Heart left ventricle (tissue), 16 donors: ENCODE results near the gene URGCP. TPM values are rescaled to one million over a fixed set of nuclear protein-coding genes. Genes with fewer than 3 reads are reported as not detected.

Experiments used
- ATAC-seq, 4 donors: fragments of 200-7000 bp; cut with Tn5 transposase; one replicate each; pipeline ENCODE4 v1.9.1; 2020 to 2022; ENCODE audit warnings: moderate library complexity in 4 of 4, mild to moderate bottlenecking in 3 of 4, moderate number of reproducible peaks in 1 of 4
- DNase-seq, 5 donors: peaks; one replicate each; pipeline ENCODE4 v3.0.0-alpha.2; 2020
- H3K27ac ChIP-seq, 12 donors: fragments of 200-600 bp; sonication (generic) in 4 of 12; one replicate each; pipeline versions ENCODE4 v1.5.0 to v1.8.0; 2016 to 2022; ENCODE audit warnings: mild to moderate bottlenecking in 2 of 12
- H3K27me3 ChIP-seq, 9 donors: fragments of 200-600 bp; sonication (generic) in 2 of 9; one replicate each; pipeline versions ENCODE4 v1.5.1 to v1.8.0; 2016 to 2022; ENCODE audit warnings: mild to moderate bottlenecking in 3 of 9
- H3K36me3 ChIP-seq, 9 donors: fragments of 200-600 bp; sonication (generic) in 2 of 9; one replicate each; pipeline versions ENCODE4 v1.5.0 to v1.8.0; 2018 to 2022; ENCODE audit warnings: mild to moderate bottlenecking in 2 of 9
- H3K4me1 ChIP-seq, 12 donors: fragments of 200-600 bp; sonication (generic) in 4 of 12; one replicate each; pipeline versions ENCODE4 v1.5.0 to v1.8.0; 2016 to 2022; ENCODE audit warnings: mild to moderate bottlenecking in 3 of 12
- H3K4me3 ChIP-seq, 12 donors: fragments of 200-600 bp; sonication (generic) in 4 of 12; one replicate each; pipeline versions ENCODE4 v1.5.0 to v1.8.0; 2017 to 2022; ENCODE audit warnings: mild to moderate bottlenecking in 9 of 12, moderate library complexity in 4 of 12
- H3K9me3 ChIP-seq, 12 donors: fragments of 200-600 bp; sonication (generic) in 4 of 12; one replicate each; pipeline versions ENCODE4 v1.5.0 to v1.8.0; 2016 to 2022; ENCODE audit warnings: mild to moderate bottlenecking in 1 of 12
- POLR2A ChIP-seq, 2 donors: fragments of 450-650 bp; IDR thresholded peaks; one replicate each; pipeline ENCODE4 v1.6.1; 2017; ENCODE audit warnings: antibody characterized with exemption in 2 of 2, mild to moderate bottlenecking in 2 of 2, moderate library complexity in 2 of 2
- WGBS, 4 donors: extraction: QIAGEN DNeasy Blood & Tissue Kit in 2 of 4; methylation state at CpG; one replicate each; pipeline versions ENCODE4 v1.1.5 to v1.1.7; 2013 to 2018; 5-methylcytosine and 5-hydroxymethylcytosine counted together
- intact Hi-C, 10 donors: fragments of 100-400 bp; cut with DNase I; formaldehyde crosslinking; loops; one replicate each; pipeline versions ENCODE4 v1.11.1 to v1.14.2; 2022
- polyA plus RNA-seq, 2 donors: library from polyadenylated mRNA; stranded (reverse); fragments of 200-250 nt; gene quantifications; one replicate each; pipeline ENCODE4 v1.2.3, GENCODE V29; 2013
- total RNA-seq, 9 donors: library from RNA; depleted of rRNA in 2 of 9; stranded (reverse); fragments of >200 nt in 2 of 9; fragmentation: NEBNext Ultra II Directional in 3 of 9; extraction: Animal tissue kit (Norgen Biotek cat#: 25700) in 3 of 9; gene quantifications; one replicate each; pipeline versions ENCODE4 v1.1.0 to v1.2.4, GENCODE V29; 2016 to 2023
- TF ChIP-seq, protein P1 (sequence below), 12 donors: fragments of 200-600 bp; sonication (generic) in 4 of 12; IDR thresholded peaks; one replicate each; pipeline versions ENCODE4 v1.5.0 to v1.8.0; 2018 to 2022; ENCODE audit warnings: antibody characterized with exemption in 12 of 12, mild to moderate bottlenecking in 5 of 12
- donor health status: ischemic (EF 13 %, LVEDD 7.1; RV severe dilation, severe dysfunction).
- donor health status: healthy with polysubstance abuse.
- donor health status: DM: no; HTN: yes; CAD: no.
- donor health status: DM: no; HTN: no; CAD: no.
- donor health status: ischemic (EF 25% LVEDD 6.9; RV normal size, moderate dysfunction).
- donor health status: ischemic (EF 25% LVEDD 5.7; RV mildly dilated, moderate dysfunction).
- donor health status: healthy.
- donor health status: DM: yes; HTN: yes; CAD: no.
- donor health status: ischemic (EF 35%, LVEDD 5.7; RV mildly dilated, moderate dysfunction).
- donor health status: nonischemic (EF 11% LVEDD 7.7; RV severe dilation, severe dysfunction).
- donor health status: DM: yes; HTN: yes; CAD: no.
- donor health status: PGD.
- donor health status: ischemic (EF 29% LVEDD 5.4; RV normal size, mild dysfunction).
- donor health status: nonischemic (EF 23%, LVEDD 6.1; RV moderate dilation, normal function).

The URGCP gene
- total and polyA plus RNA-seq, 11 donors: 23.6 to 43.7 (median 37.6) TPM

DNA sequence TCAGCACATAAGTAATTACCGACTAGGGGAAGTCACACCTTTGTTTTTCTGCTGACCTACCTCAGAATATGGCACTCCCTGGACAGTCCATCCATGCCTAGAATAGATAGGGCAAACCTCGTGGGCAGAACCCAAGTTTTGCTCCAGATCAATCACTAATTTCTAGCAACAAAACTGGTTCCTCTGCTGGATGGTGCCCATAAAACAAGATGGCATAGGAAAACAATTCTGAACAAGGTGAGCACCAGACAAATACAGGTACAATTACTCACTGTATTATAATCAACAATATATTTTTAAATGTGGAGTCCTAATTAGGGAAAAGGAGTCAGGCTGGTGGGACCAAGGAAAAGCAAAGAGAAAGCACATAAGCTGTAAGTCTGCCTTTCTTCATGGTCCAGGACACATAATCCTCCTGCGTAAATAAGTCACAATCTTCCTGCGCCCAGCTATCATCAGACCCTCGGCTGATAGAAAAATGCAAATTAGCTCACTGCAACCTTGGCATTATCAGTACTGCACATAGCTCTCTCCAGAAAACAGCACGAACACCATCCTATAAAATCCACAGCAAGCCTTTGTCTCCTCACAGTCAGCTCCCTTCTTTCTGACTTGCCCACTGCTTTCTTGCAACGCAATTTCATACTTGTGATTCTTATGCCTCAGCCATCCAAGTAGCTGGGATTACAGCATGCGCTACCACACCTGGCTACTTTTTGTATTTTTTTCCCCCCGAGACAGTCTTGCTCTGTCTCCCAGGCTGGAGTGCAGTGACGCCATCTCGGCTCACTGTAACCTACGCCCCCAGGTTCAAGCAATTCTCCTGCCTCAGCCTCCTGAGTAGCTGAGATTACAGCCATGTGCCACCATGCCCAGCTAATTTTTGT, 15.1 kb downstream of the URGCP start:
- no peak for DNase-seq
- ATAC-seq: no peak
- no peaks in the 10 kb centered on the region for H3K9me3 ChIP-seq
- no peak overlapping the region for H3K4me3 ChIP-seq
- H3K36me3 ChIP-seq: peaks cover 0 to 18% (median 9%) of the 10 kb centered on the region in 9 donors
- intact Hi-C loops: no loop called here
- 73 to 80% (median 77%) methylated on average over 12 of the region's 12 CpGs for WGBS, 4 donors
- peaks cover 0 to 42% (median 21%) of the 10 kb centered on the region in 12 donors for H3K4me1 ChIP-seq
- H3K27ac ChIP-seq: no peak overlapping the region
- no peak for TF ChIP-seq POLR2A (IDR thresholded peaks at IDR 0.05)
- TF ChIP-seq, protein P1, sequence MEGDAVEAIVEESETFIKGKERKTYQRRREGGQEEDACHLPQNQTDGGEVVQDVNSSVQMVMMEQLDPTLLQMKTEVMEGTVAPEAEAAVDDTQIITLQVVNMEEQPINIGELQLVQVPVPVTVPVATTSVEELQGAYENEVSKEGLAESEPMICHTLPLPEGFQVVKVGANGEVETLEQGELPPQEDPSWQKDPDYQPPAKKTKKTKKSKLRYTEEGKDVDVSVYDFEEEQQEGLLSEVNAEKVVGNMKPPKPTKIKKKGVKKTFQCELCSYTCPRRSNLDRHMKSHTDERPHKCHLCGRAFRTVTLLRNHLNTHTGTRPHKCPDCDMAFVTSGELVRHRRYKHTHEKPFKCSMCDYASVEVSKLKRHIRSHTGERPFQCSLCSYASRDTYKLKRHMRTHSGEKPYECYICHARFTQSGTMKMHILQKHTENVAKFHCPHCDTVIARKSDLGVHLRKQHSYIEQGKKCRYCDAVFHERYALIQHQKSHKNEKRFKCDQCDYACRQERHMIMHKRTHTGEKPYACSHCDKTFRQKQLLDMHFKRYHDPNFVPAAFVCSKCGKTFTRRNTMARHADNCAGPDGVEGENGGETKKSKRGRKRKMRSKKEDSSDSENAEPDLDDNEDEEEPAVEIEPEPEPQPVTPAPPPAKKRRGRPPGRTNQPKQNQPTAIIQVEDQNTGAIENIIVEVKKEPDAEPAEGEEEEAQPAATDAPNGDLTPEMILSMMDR (IDR thresholded peaks at IDR 0.05): no peak
- H3K27me3 ChIP-seq: no peaks in the 10 kb centered on the region

DNA sequence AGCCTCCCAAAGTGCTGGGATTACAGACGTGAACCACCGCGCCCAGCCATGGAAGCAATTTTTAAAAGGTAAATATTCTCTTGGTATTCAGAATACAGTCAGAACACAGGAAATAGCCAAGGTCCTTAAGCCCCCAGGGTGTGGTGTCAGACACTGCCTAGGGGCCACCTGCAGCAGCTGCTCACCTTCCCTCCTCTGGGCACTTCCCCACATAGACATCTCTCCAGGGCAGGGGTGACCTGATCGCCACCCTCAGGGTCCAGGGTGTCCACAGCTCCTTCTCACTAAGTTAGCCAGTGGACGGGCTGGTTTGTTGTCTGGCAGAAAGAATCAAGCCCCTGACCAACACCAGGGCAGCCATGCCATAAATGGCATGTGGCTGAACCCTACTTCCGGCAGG, 15.9 kb downstream of the URGCP start:
- DNase-seq: no peak
- intact Hi-C loops: no loop called here
- Histone ChIP-seq H3K27me3 (no peaks in the 10 kb centered on the region), H3K9me3 (no peaks in the 10 kb centered on the region), H3K27ac (no peak overlapping the region), H3K4me3 (no peak overlapping the region), H3K4me1 (peaks cover 0 to 42% (median 21%) of the 10 kb centered on the region in 12 donors), H3K36me3 (peaks cover 0 to 25% (median 17%) of the 10 kb centered on the region in 9 donors)
- no peak for TF ChIP-seq POLR2A (IDR thresholded peaks at IDR 0.05)
- TF ChIP-seq, protein P1 (IDR thresholded peaks at IDR 0.05): no peak
- WGBS, 4 donors: 94 to 99% (median 96%) methylated on average over 6 of the region's 6 CpGs
- ATAC-seq: peak in 2 of 4 donors; percentile 18 to 53

DNA sequence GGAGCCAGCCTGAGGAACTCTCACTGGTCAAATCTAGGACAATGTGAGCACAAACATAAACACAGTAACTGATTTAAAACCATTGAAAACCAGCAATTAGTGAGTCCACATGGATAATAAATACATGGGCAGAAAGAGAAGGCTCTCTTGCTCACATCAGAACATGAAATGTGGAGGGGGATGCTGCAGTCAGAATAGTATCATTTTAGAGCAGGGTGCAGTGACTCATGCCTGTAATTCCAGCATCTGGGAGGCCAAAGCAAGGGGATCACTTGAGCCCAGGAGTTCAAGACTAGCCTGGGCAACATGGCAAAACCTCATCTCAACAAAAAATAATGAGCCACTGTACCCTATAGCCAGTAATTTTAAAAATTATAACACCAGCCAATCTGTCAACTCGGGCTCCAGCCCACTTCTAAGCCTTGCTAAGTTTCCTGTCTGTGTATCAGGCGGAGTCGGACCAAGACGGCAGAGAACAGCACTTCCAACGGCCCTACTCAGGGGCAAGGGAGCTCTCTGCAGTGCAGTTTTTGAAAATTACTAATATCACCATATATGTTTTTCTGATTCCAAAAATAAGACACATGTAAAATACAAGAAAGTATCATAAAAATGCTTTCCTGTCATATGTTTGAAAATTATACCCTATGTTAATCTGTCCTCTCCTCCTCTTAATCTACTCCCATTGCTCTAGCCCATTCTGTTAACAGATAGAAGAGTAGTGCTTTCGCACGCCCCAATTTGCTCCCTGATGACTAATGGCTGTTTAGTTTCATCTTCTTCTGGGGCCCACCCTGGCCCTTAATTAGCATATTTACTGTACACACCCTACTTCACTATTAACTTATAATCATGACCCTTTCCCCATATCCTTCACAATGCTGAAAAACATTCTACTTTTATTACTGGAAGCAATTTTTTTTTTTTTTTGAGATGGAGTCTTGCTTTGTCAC, 17.1 kb downstream of the URGCP start:
- TF ChIP-seq POLR2A (IDR thresholded peaks at IDR 0.05): no peak
- TF ChIP-seq, protein P1 (IDR thresholded peaks at IDR 0.05): no peak
- ATAC-seq: peak in 2 of 4 donors; percentile 18 to 36
- WGBS, 4 donors: 63 to 72% (median 68%) methylated on average over 7 of the region's 7 CpGs

More for the DNA sequence above, 17.1 kb downstream of the URGCP start:
- no peak overlapping the region for H3K4me3 ChIP-seq
- peaks cover 0 to 33% (median 29%) of the 10 kb centered on the region in 9 donors for H3K36me3 ChIP-seq
- intact Hi-C loops: no loop called here
- peaks cover 0 to 42% (median 21%) of the 10 kb centered on the region in 12 donors for H3K4me1 ChIP-seq
- H3K27ac ChIP-seq: no peak overlapping the region
- H3K9me3 ChIP-seq: no peaks in the 10 kb centered on the region
- DNase-seq: no peak
- no peaks in the 10 kb centered on the region for H3K27me3 ChIP-seq
